Measurements from ENCODE around the gene PDCD4. TPM values are rescaled to one million over a fixed set of nuclear protein-coding genes. Genes with fewer than 3 reads are reported as not detected.

PDCD4 gene
- total and polyA plus RNA-seq, 2 of the 13 experiments (the other 11 are each of a cell fraction or from before 2014, with no cell fraction given), result 22.8 to 56.2 TPM

GRCh38 chr10:110847374-110847773 is 24.4 kb upstream of the PDCD4 start:
- ATAC-seq, result no peak
- CTCF ChIA-PET (ENCODE audit: low intra/inter-chr PET ratio, low total read pairs), result no interaction called here
- intact Hi-C loops (cut with micrococcal nuclease; ENCODE audit: unreplicated experiment) (no loop called here), in situ Hi-C loops (cut with HindIII; ENCODE audit: extremely low pct_ligation_motif_present, low pct_unique_long_range_greater_than_20kb) (no loop called here)
- FAIRE-seq, result no peak
- TF ChIP-seq ATF4 (CRISPR knock-in tag; IDR thresholded peaks at IDR 0.05) (no peak), ZHX2 (IDR thresholded peaks at IDR 0.05; ENCODE audit: low read depth) (no peak), ZHX2 (CRISPR knock-in tag; IDR thresholded peaks at IDR 0.05; ENCODE audit: borderline replicate concordance) (no peak), KLF13 (CRISPR knock-in tag; IDR thresholded peaks at IDR 0.05) (no peak), PATZ1 (CRISPR knock-in tag; IDR thresholded peaks at IDR 0.05) (no peak), CREBL2 (CRISPR knock-in tag; IDR thresholded peaks at IDR 0.05; ENCODE audit: borderline replicate concordance) (no peak), RELA (CRISPR knock-in tag; IDR thresholded peaks at IDR 0.05) (no peak), SMARCE1 (IDR thresholded peaks at IDR 0.05; ENCODE audit: borderline replicate concordance) (no peak)
- Histone ChIP-seq H3K4me3 (replicated peaks in 1 of 3; ENCODE audit: insufficient read depth in 1 of 3, low read depth in 2 of 3, low read length in 3 of 3) (no peak overlapping the region), H3K4me2 (ENCODE audit: low read depth, low read length) (no peak overlapping the region), H3K36me3 (replicated peaks in 1 of 2; ENCODE audit: control insufficient read depth in 1 of 2, insufficient read depth in 2 of 2, low read length in 2 of 2) (no peaks in the 10 kb centered on the region), H3K4me1 (ENCODE audit: insufficient read depth, low read length) (peaks cover 61% of the 10 kb centered on the region), H3K27ac (ENCODE audit: extremely low read length, insufficient read depth, low read length) (no peak overlapping the region), H3K9ac (ENCODE audit: insufficient read depth, low read depth, low read length) (no peak overlapping the region), H4K20me1 (ENCODE audit: insufficient read depth, low read length) (no peaks in the 10 kb centered on the region), H2AFZ (ENCODE audit: low read length) (no peak overlapping the region), H3K79me2 (ENCODE audit: insufficient read depth, low read length) (no peaks in the 10 kb centered on the region), H3K27me3 (ENCODE audit: control insufficient read depth in 1 of 2, insufficient read depth in 2 of 2, low read length in 2 of 2) (no peaks in the 10 kb centered on the region), H3K9me3 (ENCODE audit: low read length) (no peaks in the 10 kb centered on the region)
- BruUV-seq (replicated peaks), result no TSS peak
- POLR2A ChIA-PET, result interaction anchor here (2.0 to 4.6 kb wide), 3 partner anchors 11 to 24 kb away, joined by 6 to 44 read pairs (median 17); partner anchors contain the start of gene PDCD4
- WGBS (ENCODE audit: low lambda C conversion rate), result 76% methylated on average over 6 of the region's 6 CpGs
- DNase-seq (ENCODE audit: low spot score), result no peak
